Muscle of leg (tissue), 11 donors: ENCODE data around the gene KCNJ16. TPM values are rescaled to one million over a fixed set of nuclear protein-coding genes. Genes with fewer than 3 reads are reported as not detected.

Experiments
- DNase-seq: peaks from one replicate; pipeline ENCODE4 v3.0.0; 2013
- H3K27ac ChIP-seq: one replicate; pipeline ENCODE4 v1.5.1; 2013; ENCODE audit warnings: mild to moderate bottlenecking, low read length, control low read depth
- H3K27me3 ChIP-seq: one replicate; pipeline ENCODE4 v1.6.1; 2013; ENCODE audit warnings: low read length; ENCODE audit not compliant: control insufficient read depth, insufficient read depth
- H3K36me3 ChIP-seq: one replicate; pipeline ENCODE4 v1.6.1; 2013; ENCODE audit warnings: low read length; ENCODE audit not compliant: control insufficient read depth, insufficient read depth
- H3K4me1 ChIP-seq: one replicate; pipeline ENCODE4 v1.6.1; 2013; ENCODE audit warnings: low read length; ENCODE audit not compliant: control insufficient read depth, insufficient read depth
- H3K4me3 ChIP-seq: one replicate; pipeline ENCODE4 v1.5.1; 2013; ENCODE audit warnings: low read length, control low read depth
- H3K9me3 ChIP-seq: replicated peaks from 2 replicates; pipeline ENCODE4 v1.6.1; 2013; ENCODE audit warnings: low read depth, low read length; ENCODE audit not compliant: control insufficient read depth
- WGBS: methylation state at CpG from one replicate; pipeline ENCODE4 v1.1.5; 2013; ENCODE audit warnings: missing lambda C conversion rate; ENCODE audit not compliant: insufficient coverage; 5-methylcytosine and 5-hydroxymethylcytosine counted together
- polyA plus RNA-seq, 8 donors: library from polyadenylated mRNA; unstranded; fragments of 120-200 nt; gene quantifications; one replicate each; pipeline versions ENCODE4 v1.2.1 to v1.2.3, GENCODE V29; 2013; ENCODE audit warnings: inconsistent platforms in 1 of 8, low replicate concordance in 1 of 8; ENCODE audit not compliant: insufficient read length in 8 of 8, insufficient read depth in 1 of 8
- total RNA-seq: library from RNA; stranded (reverse); fragments of 120-200 nt; gene quantifications from one replicate; pipeline ENCODE4 v1.2.4, GENCODE V29; 2013

The KCNJ16 gene
- total and polyA plus RNA-seq, 9 donors, result 0.08 to 0.79 (median 0.19) TPM

- H3K27ac ChIP-seq, result no peak overlapping the region
- H3K4me1 ChIP-seq, result no peaks in the 10 kb centered on the region
- H3K4me3 ChIP-seq, result no peak overlapping the region
- H3K36me3 ChIP-seq, result no peaks in the 10 kb centered on the region
- no peak for DNase-seq
- no CpG with 5 or more reads among the region's 3 CpGs for WGBS
- H3K9me3 ChIP-seq, result no peaks in the 10 kb centered on the region
- no peaks in the 10 kb centered on the region for H3K27me3 ChIP-seq
Observed at GRCh38 chr17:70093163-70093562, 18.1 kb downstream of the KCNJ16 start.

- 76% methylated on average over 2 of the region's 4 CpGs for WGBS
Observed at GRCh38 chr17:70095455-70095854, 20.4 kb downstream of the KCNJ16 start.

GRCh38 chr17:70096861-70097260 is 21.8 kb downstream of the KCNJ16 start:
- H3K9me3 ChIP-seq, result no peaks in the 10 kb centered on the region
- no peaks in the 10 kb centered on the region for H3K27me3 ChIP-seq
- no peak overlapping the region for H3K27ac ChIP-seq
- no peaks in the 10 kb centered on the region for H3K36me3 ChIP-seq
- H3K4me1 ChIP-seq, result no peaks in the 10 kb centered on the region
- H3K4me3 ChIP-seq, result no peak overlapping the region
- WGBS, result 65% methylated on average over 6 of the region's 8 CpGs
- no peak for DNase-seq

More at GRCh38 chr17:70095455-70095854, 20.4 kb downstream of the KCNJ16 start:
- Histone ChIP-seq H3K36me3 (no peaks in the 10 kb centered on the region), H3K4me1 (no peaks in the 10 kb centered on the region), H3K4me3 (no peak overlapping the region), H3K27ac (no peak overlapping the region), H3K27me3 (no peaks in the 10 kb centered on the region), H3K9me3 (no peaks in the 10 kb centered on the region)
- no peak for DNase-seq

GRCh38 chr17:70098030-70098429 is 23.0 kb downstream of the KCNJ16 start:
- no peaks in the 10 kb centered on the region for H3K9me3 ChIP-seq
- no peak overlapping the region for H3K27ac ChIP-seq
- DNase-seq, result no peak
- H3K4me3 ChIP-seq, result no peak overlapping the region
- H3K4me1 ChIP-seq, result no peaks in the 10 kb centered on the region
- no peaks in the 10 kb centered on the region for H3K36me3 ChIP-seq
- H3K27me3 ChIP-seq, result no peaks in the 10 kb centered on the region
- WGBS, result no CpG with 5 or more reads among the region's 2 CpGs

- Histone ChIP-seq H3K9me3 (no peaks in the 10 kb centered on the region), H3K4me3 (no peak overlapping the region), H3K27ac (peak overlapping the region; percentile 35), H3K4me1 (no peaks in the 10 kb centered on the region), H3K27me3 (no peaks in the 10 kb centered on the region), H3K36me3 (no peaks in the 10 kb centered on the region)
- 58% methylated on average over 2 of the region's 3 CpGs for WGBS
- DNase-seq, result peak; percentile 25
Observed at GRCh38 chr17:70099294-70099693, 24.3 kb downstream of the KCNJ16 start.

GRCh38 chr17:70099884-70100283 is 24.9 kb downstream of the KCNJ16 start:
- Histone ChIP-seq H3K4me1 (no peaks in the 10 kb centered on the region), H3K27ac (peak overlapping the region; percentile 35), H3K4me3 (no peak overlapping the region), H3K9me3 (no peaks in the 10 kb centered on the region), H3K36me3 (no peaks in the 10 kb centered on the region), H3K27me3 (no peaks in the 10 kb centered on the region)
- no CpG with 5 or more reads among the region's 5 CpGs for WGBS
- peak; percentile 46 for DNase-seq

GRCh38 chr17:70100983-70101382 is 26.0 kb downstream of the KCNJ16 start:
- no peaks in the 10 kb centered on the region for H3K4me1 ChIP-seq
- no peaks in the 10 kb centered on the region for H3K36me3 ChIP-seq
- peak; percentile 25 for DNase-seq
- no peak overlapping the region for H3K4me3 ChIP-seq
- no peaks in the 10 kb centered on the region for H3K27me3 ChIP-seq
- H3K9me3 ChIP-seq, result no peaks in the 10 kb centered on the region
- no peak overlapping the region for H3K27ac ChIP-seq
- no CpG with 5 or more reads among the region's 1 CpG for WGBS

- Histone ChIP-seq H3K4me1 (no peaks in the 10 kb centered on the region), H3K27me3 (no peaks in the 10 kb centered on the region), H3K9me3 (no peaks in the 10 kb centered on the region), H3K4me3 (no peak overlapping the region), H3K36me3 (no peaks in the 10 kb centered on the region), H3K27ac (no peak overlapping the region)
- 56% methylated on average over 3 of the region's 3 CpGs for WGBS
- DNase-seq, result no peak
Observed at GRCh38 chr17:70102531-70102930, 27.5 kb downstream of the KCNJ16 start.

GRCh38 chr17:70104791-70105523 is 29.9 kb downstream of the KCNJ16 start:
- no peak overlapping the region for H3K4me3 ChIP-seq
- DNase-seq, result peak; percentile 42
- WGBS, result 61% methylated on average over 4 of the region's 12 CpGs
- no peaks in the 10 kb centered on the region for H3K27me3 ChIP-seq
- H3K4me1 ChIP-seq, result peaks cover 4% of the 10 kb centered on the region
- H3K36me3 ChIP-seq, result no peaks in the 10 kb centered on the region
- H3K9me3 ChIP-seq, result no peaks in the 10 kb centered on the region
- H3K27ac ChIP-seq, result no peak overlapping the region

GRCh38 chr17:70105641-70106040 is 30.6 kb downstream of the KCNJ16 start:
- Histone ChIP-seq H3K27me3 (no peaks in the 10 kb centered on the region), H3K36me3 (no peaks in the 10 kb centered on the region), H3K9me3 (no peaks in the 10 kb centered on the region), H3K4me1 (peaks cover 5% of the 10 kb centered on the region), H3K27ac (no peak overlapping the region), H3K4me3 (no peak overlapping the region)
- no peak for DNase-seq
- no CpG with 5 or more reads among the region's 3 CpGs for whole genome bisulfite sequencing

- Histone ChIP-seq H3K9me3 (no peaks in the 10 kb centered on the region), H3K36me3 (no peaks in the 10 kb centered on the region)
Observed at GRCh38 chr17:70106551-70106950, 31.5 kb downstream of the KCNJ16 start.

More at GRCh38 chr17:70106551-70106950, 31.5 kb downstream of the KCNJ16 start:
- no peak for DNase-seq
- H3K27me3 ChIP-seq, result no peaks in the 10 kb centered on the region
- no peak overlapping the region for H3K27ac ChIP-seq
- H3K4me1 ChIP-seq, result peaks cover 6% of the 10 kb centered on the region
- no CpG with 5 or more reads among the region's 3 CpGs for WGBS
- H3K4me3 ChIP-seq, result no peak overlapping the region
